HepG2 (cell line): ENCODE results near the gene AGAP1. TPM values are rescaled to one million over a fixed set of nuclear protein-coding genes. Genes with fewer than 3 reads are reported as not detected.

Experiments
- DMAP1 ChIP-seq: IDR thresholded peaks from 2 replicates; pipeline ENCODE4 v1.6.1; 2016
- KLF13 ChIP-seq: sonication (generic); formaldehyde crosslinking; IDR thresholded peaks from 2 replicates; pipeline ENCODE4 v1.4.0; 2020; ENCODE audit warnings: mild to moderate bottlenecking, missing genetic modification reagents
- KLF15 ChIP-seq: sonication (generic); formaldehyde crosslinking; IDR thresholded peaks from 2 replicates; pipeline ENCODE4 v1.8.1; 2023; ENCODE audit warnings: borderline replicate concordance, mild to moderate bottlenecking, inconsistent platforms, missing genetic modification reagents, mixed read lengths
- KLF6 ChIP-seq: IDR thresholded peaks from 2 replicates; pipeline ENCODE4 v1.8.0; 2016; ENCODE audit warnings: missing biosample characterization, missing genetic modification reagents
- MED13 ChIP-seq: sonication (generic); formaldehyde crosslinking; IDR thresholded peaks from 2 replicates; pipeline ENCODE4 v1.5.0; 2020; ENCODE audit warnings: missing genetic modification reagents
- MED8 ChIP-seq: sonication (generic); formaldehyde crosslinking; IDR thresholded peaks from 2 replicates; pipeline ENCODE4 v1.8.1; 2023; ENCODE audit warnings: mild to moderate bottlenecking, missing genetic modification reagents; ENCODE audit not compliant: insufficient replicate concordance
- NAIF1 ChIP-seq: sonication (generic); formaldehyde crosslinking; IDR thresholded peaks from 2 replicates; pipeline ENCODE4 v1.5.0; 2020; ENCODE audit warnings: mild to moderate bottlenecking, missing genetic modification reagents, borderline replicate concordance
- NONO ChIP-seq, 2 experiments: fragments of 450-650 bp in 1 of 2; sonication (generic) in 1 of 2; formaldehyde crosslinking in 1 of 2; IDR thresholded peaks in 1 of 2; conservative IDR thresholded peaks in 1 of 2; 2 replicates each; pipeline versions ENCODE4 v1.6.1 to v1.8.0; 2017 to 2022; ENCODE audit warnings: mild to moderate bottlenecking in 1 of 2, missing genetic modification reagents in 1 of 2, moderate library complexity in 1 of 2
- POLR2A ChIP-seq, 2 experiments: IDR thresholded peaks; 2 replicates each; pipeline ENCODE4 v1.6.1; 2011; ENCODE audit warnings: low read depth in 2 of 2, low read length in 2 of 2, mild to moderate bottlenecking in 1 of 2, moderate library complexity in 1 of 2; ENCODE audit not compliant: insufficient read depth in 1 of 2
- RAD51 ChIP-seq: fragments of 450-650 bp; IDR thresholded peaks from 2 replicates; pipeline ENCODE4 v1.6.1; 2016; ENCODE audit warnings: borderline replicate concordance
- SALL1 ChIP-seq: sonication (generic); formaldehyde crosslinking; IDR thresholded peaks from 2 replicates; pipeline ENCODE4 v1.8.0; 2022; ENCODE audit warnings: mild to moderate bottlenecking, missing genetic modification reagents
- SIX4 ChIP-seq: sonication (generic); formaldehyde crosslinking; IDR thresholded peaks from 2 replicates; pipeline ENCODE4 v1.4.0; 2020; ENCODE audit warnings: missing genetic modification reagents
- SOX6 ChIP-seq, 2 experiments: fragments of 450-650 bp in 1 of 2; sonication (generic) in 1 of 2; formaldehyde crosslinking in 1 of 2; IDR thresholded peaks; 2 replicates each; pipeline versions ENCODE4 v1.4.0 to v1.6.1; 2017 to 2020; ENCODE audit warnings: antibody characterized with exemption in 1 of 2, mild to moderate bottlenecking in 1 of 2, missing genetic modification reagents in 1 of 2
- U2AF1 ChIP-seq: fragments of 200-400 bp; formaldehyde crosslinking; optimal IDR thresholded peaks from 2 replicates; pipeline ENCODE3; 2017; ENCODE audit warnings: mild to moderate bottlenecking, low read depth, low read length
- YEATS2 ChIP-seq: sonication (generic); formaldehyde crosslinking; IDR thresholded peaks from 2 replicates; pipeline ENCODE4 v1.4.0; 2020; ENCODE audit warnings: missing genetic modification reagents, borderline replicate concordance
- ZMAT3 ChIP-seq: sonication (generic); formaldehyde crosslinking; conservative IDR thresholded peaks from 2 replicates; pipeline ENCODE4 v1.7.0; 2021; ENCODE audit warnings: missing genetic modification reagents
- ZNF232 ChIP-seq: sonication (generic); formaldehyde crosslinking; IDR thresholded peaks from 2 replicates; pipeline ENCODE4 v1.4.0; 2020; ENCODE audit warnings: missing genetic modification reagents, borderline replicate concordance
- ZNF24 ChIP-seq: fragments of 450-650 bp; IDR thresholded peaks from 2 replicates; pipeline ENCODE4 v1.6.1; 2017; ENCODE audit warnings: antibody characterized with exemption, mild to moderate bottlenecking
- ZNF333 ChIP-seq: sonication (generic); formaldehyde crosslinking; IDR thresholded peaks from 2 replicates; pipeline ENCODE4 v1.4.0; 2020; ENCODE audit warnings: mild to moderate bottlenecking, missing genetic modification reagents, borderline replicate concordance
- ZNF678 ChIP-seq: sonication (generic); formaldehyde crosslinking; IDR thresholded peaks from 2 replicates; pipeline ENCODE4 v1.4.0; 2020; ENCODE audit warnings: mild to moderate bottlenecking, missing genetic modification reagents
- ZNF790 ChIP-seq: sonication (generic); formaldehyde crosslinking; IDR thresholded peaks from 2 replicates; pipeline ENCODE4 v1.8.0; 2022; ENCODE audit warnings: missing genetic modification reagents, mild to moderate bottlenecking, borderline replicate concordance
- ZSCAN9 ChIP-seq: IDR thresholded peaks from 2 replicates; pipeline ENCODE4 v1.6.1; 2016; ENCODE audit warnings: borderline replicate concordance
- polyA plus RNA-seq, 8 experiments: library from polyadenylated mRNA; depleted of rRNA in 3 of 8; stranded (reverse) in 7 of 8; unstranded in 1 of 8; fragments of >200 nt; fragmentation: Illumina TruSeq in 4 of 8; extraction: Trizol in 4 of 8; gene quantifications; 2 replicates each; pipeline versions ENCODE4 v1.2.1 to v1.2.3, GENCODE V29; 2011 to 2016; ENCODE audit warnings: low read depth in 4 of 8, missing spikeins in 1 of 8, mixed read lengths in 1 of 8; ENCODE audit not compliant: insufficient read depth in 1 of 8
- total RNA-seq, 5 experiments: library from RNA; depleted of rRNA; stranded (reverse); fragments of >200 nt; fragmentation: Illumina TruSeq; extraction: Trizol; gene quantifications; 2 replicates each; pipeline ENCODE4 v1.2.3, GENCODE V29; 2016; ENCODE audit warnings: low read depth in 1 of 5
- TF ChIP-seq, protein P1 (sequence below): sonication (generic); formaldehyde crosslinking; IDR thresholded peaks from 2 replicates; pipeline ENCODE4 v1.8.1; 2022; ENCODE audit warnings: low read depth, mild to moderate bottlenecking, missing genetic modification reagents
- TF ChIP-seq, protein P2 (sequence below): sonication (generic); formaldehyde crosslinking; IDR thresholded peaks from 2 replicates; pipeline ENCODE4 v1.4.0; 2020; ENCODE audit warnings: missing genetic modification reagents, borderline replicate concordance
- TF ChIP-seq, protein P3 (sequence below): sonication (generic); formaldehyde crosslinking; IDR thresholded peaks from 2 replicates; pipeline ENCODE4 v1.4.0; 2020; ENCODE audit warnings: mild to moderate bottlenecking, missing genetic modification reagents
- TF ChIP-seq, protein P4 (sequence below): sonication (generic); formaldehyde crosslinking; conservative IDR thresholded peaks from 2 replicates; pipeline ENCODE4 v1.4.0; 2020; ENCODE audit warnings: missing genetic modification reagents

AGAP1 gene
- total and polyA plus RNA-seq, 2 of the 13 experiments (the other 11 are each of a cell fraction or from before 2014, with no cell fraction given), result 21.2 to 32.7 TPM

- TF ChIP-seq, protein P1, sequence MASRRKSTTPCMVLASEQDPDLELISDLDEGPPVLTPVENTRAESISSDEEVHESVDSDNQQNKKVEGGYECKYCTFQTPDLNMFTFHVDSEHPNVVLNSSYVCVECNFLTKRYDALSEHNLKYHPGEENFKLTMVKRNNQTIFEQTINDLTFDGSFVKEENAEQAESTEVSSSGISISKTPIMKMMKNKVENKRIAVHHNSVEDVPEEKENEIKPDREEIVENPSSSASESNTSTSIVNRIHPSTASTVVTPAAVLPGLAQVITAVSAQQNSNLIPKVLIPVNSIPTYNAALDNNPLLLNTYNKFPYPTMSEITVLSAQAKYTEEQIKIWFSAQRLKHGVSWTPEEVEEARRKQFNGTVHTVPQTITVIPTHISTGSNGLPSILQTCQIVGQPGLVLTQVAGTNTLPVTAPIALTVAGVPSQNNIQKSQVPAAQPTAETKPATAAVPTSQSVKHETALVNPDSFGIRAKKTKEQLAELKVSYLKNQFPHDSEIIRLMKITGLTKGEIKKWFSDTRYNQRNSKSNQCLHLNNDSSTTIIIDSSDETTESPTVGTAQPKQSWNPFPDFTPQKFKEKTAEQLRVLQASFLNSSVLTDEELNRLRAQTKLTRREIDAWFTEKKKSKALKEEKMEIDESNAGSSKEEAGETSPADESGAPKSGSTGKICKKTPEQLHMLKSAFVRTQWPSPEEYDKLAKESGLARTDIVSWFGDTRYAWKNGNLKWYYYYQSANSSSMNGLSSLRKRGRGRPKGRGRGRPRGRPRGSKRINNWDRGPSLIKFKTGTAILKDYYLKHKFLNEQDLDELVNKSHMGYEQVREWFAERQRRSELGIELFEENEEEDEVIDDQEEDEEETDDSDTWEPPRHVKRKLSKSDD (CRISPR knock-in tag), result no peak
- TF ChIP-seq MED13, result no peak
- TF ChIP-seq SOX6 (IDR thresholded peaks at IDR 0.05), result no peak
- TF ChIP-seq SOX6 (CRISPR knock-in tag; IDR thresholded peaks at IDR 0.05), result peak; percentile 96
- TF ChIP-seq DMAP1 (CRISPR knock-in tag), result peak; percentile 25; the same call in 1 of the 2 replicates
- TF ChIP-seq ZNF678 (CRISPR knock-in tag), result no peak
- no peak for TF ChIP-seq ZNF24
- no peak for TF ChIP-seq POLR2A (IDR thresholded peaks at IDR 0.05; ENCODE audit: insufficient read depth in 1 of 2, low read depth in 2 of 2, low read length in 2 of 2)
- TF ChIP-seq, protein P2, sequence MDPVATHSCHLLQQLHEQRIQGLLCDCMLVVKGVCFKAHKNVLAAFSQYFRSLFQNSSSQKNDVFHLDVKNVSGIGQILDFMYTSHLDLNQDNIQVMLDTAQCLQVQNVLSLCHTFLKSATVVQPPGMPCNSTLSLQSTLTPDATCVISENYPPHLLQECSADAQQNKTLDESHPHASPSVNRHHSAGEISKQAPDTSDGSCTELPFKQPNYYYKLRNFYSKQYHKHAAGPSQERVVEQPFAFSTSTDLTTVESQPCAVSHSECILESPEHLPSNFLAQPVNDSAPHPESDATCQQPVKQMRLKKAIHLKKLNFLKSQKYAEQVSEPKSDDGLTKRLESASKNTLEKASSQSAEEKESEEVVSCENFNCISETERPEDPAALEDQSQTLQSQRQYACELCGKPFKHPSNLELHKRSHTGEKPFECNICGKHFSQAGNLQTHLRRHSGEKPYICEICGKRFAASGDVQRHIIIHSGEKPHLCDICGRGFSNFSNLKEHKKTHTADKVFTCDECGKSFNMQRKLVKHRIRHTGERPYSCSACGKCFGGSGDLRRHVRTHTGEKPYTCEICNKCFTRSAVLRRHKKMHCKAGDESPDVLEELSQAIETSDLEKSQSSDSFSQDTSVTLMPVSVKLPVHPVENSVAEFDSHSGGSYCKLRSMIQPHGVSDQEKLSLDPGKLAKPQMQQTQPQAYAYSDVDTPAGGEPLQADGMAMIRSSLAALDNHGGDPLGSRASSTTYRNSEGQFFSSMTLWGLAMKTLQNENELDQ (CRISPR knock-in tag), result no peak
- TF ChIP-seq, protein P3, sequence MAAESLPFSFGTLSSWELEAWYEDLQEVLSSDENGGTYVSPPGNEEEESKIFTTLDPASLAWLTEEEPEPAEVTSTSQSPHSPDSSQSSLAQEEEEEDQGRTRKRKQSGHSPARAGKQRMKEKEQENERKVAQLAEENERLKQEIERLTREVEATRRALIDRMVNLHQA, result no peak
- TF ChIP-seq RAD51, result no peak
- TF ChIP-seq U2AF1, result no peak
- no peak; the same call in 1 of the 2 replicates for TF ChIP-seq ZNF232 (CRISPR knock-in tag)
- TF ChIP-seq SIX4 (CRISPR knock-in tag), result no peak
- TF ChIP-seq, protein P4, sequence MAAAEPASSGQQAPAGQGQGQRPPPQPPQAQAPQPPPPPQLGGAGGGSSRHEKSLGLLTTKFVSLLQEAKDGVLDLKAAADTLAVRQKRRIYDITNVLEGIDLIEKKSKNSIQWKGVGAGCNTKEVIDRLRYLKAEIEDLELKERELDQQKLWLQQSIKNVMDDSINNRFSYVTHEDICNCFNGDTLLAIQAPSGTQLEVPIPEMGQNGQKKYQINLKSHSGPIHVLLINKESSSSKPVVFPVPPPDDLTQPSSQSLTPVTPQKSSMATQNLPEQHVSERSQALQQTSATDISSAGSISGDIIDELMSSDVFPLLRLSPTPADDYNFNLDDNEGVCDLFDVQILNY (CRISPR knock-in tag), result no peak
- TF ChIP-seq ZNF333 (CRISPR knock-in tag), result no peak
- TF ChIP-seq ZNF790 (CRISPR knock-in tag), result no peak
- peak; percentile 40; the same call in 1 of the 2 replicates for TF ChIP-seq KLF6 (CRISPR knock-in tag)
- no peak for TF ChIP-seq YEATS2 (CRISPR knock-in tag)
- peak; percentile 100 for TF ChIP-seq SALL1 (CRISPR knock-in tag)
- TF ChIP-seq KLF13 (CRISPR knock-in tag), result no peak
- no peak for TF ChIP-seq MED8 (CRISPR knock-in tag)
- TF ChIP-seq KLF15 (CRISPR knock-in tag), result no peak
- TF ChIP-seq ZSCAN9 (CRISPR knock-in tag), result no peak; the same call in 1 of the 2 replicates
- TF ChIP-seq NONO (IDR thresholded peaks at IDR 0.05), result no peak
- peak; percentile 76 for TF ChIP-seq NONO (CRISPR knock-in tag; conservative IDR thresholded peaks at IDR 0.05)
- TF ChIP-seq NAIF1 (CRISPR knock-in tag), result no peak
- TF ChIP-seq ZMAT3 (CRISPR knock-in tag), result peak; percentile 76; the same call in 1 of the 2 replicates
These were observed 11.4 kb downstream of the AGAP1 start (continued) for GRCh38 chr2:235505181-235505741.
